Gastroesophageal sphincter (tissue), 4 donors: ENCODE data around the gene PSME2. TPM values are rescaled to one million over a fixed set of nuclear protein-coding genes. Genes with fewer than 3 reads are reported as not detected.

Experiments
- ATAC-seq: fragments of 150-250 bp; one replicate; pipeline ENCODE4 v1.9.1; 2016; ENCODE audit warnings: mild to moderate bottlenecking, moderate library complexity
- H3K27ac ChIP-seq, 4 donors: fragments of 200-600 bp; sonication (generic) in 3 of 4; 1 replicate in 3 of 4; 2 replicates in 1 of 4; pipeline ENCODE4 v1.5.1; 2016 to 2019
- H3K27me3 ChIP-seq: fragments of 200-600 bp; sonication (generic); one replicate; pipeline ENCODE4 v1.5.1; 2019
- H3K36me3 ChIP-seq, 2 donors: fragments of 200-600 bp; sonication (generic); one replicate each; pipeline ENCODE4 v1.5.1; 2019; ENCODE audit warnings: control low read depth in 1 of 2
- H3K4me1 ChIP-seq, 3 donors: fragments of 200-600 bp; sonication (generic); 1 replicate in 2 of 3; 2 replicates in 1 of 3; pipeline ENCODE4 v1.5.1; 2016 to 2019; ENCODE audit warnings: control low read depth in 2 of 3
- H3K4me3 ChIP-seq, 2 donors: fragments of 200-600 bp; sonication (generic); one replicate each; pipeline ENCODE4 v1.5.1; 2019; ENCODE audit warnings: mild to moderate bottlenecking in 1 of 2, moderate library complexity in 1 of 2
- H3K9me3 ChIP-seq, 3 donors: fragments of 200-600 bp; sonication (generic); one replicate each; pipeline ENCODE4 v1.5.1; 2017 to 2019; ENCODE audit warnings: control low read depth in 2 of 3
- CTCF ChIP-seq, 4 experiments: fragments of 200-600 bp in 2 of 4; fragments of 450-650 bp in 2 of 4; sonication (generic) in 1 of 4; IDR thresholded peaks; one replicate each; pipeline ENCODE4 v1.5.1; 2017 to 2019; ENCODE audit warnings: antibody characterized with exemption in 4 of 4, mild to moderate bottlenecking in 2 of 4, moderate library complexity in 2 of 4
- EP300 ChIP-seq: sonication (generic); formaldehyde crosslinking; IDR thresholded peaks from one replicate; pipeline ENCODE4 v1.6.1; 2017; ENCODE audit warnings: antibody characterized with exemption, mild to moderate bottlenecking
- POLR2A ChIP-seq, 2 donors: fragments of 450-650 bp; IDR thresholded peaks; one replicate each; pipeline ENCODE4 v1.6.1; 2017; ENCODE audit warnings: antibody characterized with exemption in 2 of 2, mild to moderate bottlenecking in 2 of 2, moderate library complexity in 1 of 2
- POLR2AphosphoS5 ChIP-seq: sonication (generic); formaldehyde crosslinking; IDR thresholded peaks from one replicate; pipeline ENCODE4 v1.6.1; 2017; ENCODE audit warnings: antibody characterized with exemption
- WGBS, 2 donors: methylation state at CpG; one replicate each; pipeline ENCODE4 v1.1.5; 2018; ENCODE audit warnings: low coverage in 1 of 2; 5-methylcytosine and 5-hydroxymethylcytosine counted together
- total RNA-seq, 4 donors: library from RNA; depleted of rRNA; stranded (reverse); fragments of >200 nt; gene quantifications; one replicate each; pipeline ENCODE4 v1.1.0, GENCODE V29; 2016

PSME2 gene
- total RNA-seq, 4 donors from 2014 or later, result 41.4 to 52.3 (median 42.0) TPM

GRCh38 chr14:24103451-24103850 lies 43.0 kb downstream of the PSME2 start:
- no peak overlapping the region for H3K4me3 ChIP-seq
- 86% methylated on average over 5 of the region's 13 CpGs; no CpG with 5 or more reads in 1 of the 2 donors for WGBS, 2 donors
- H3K36me3 ChIP-seq, result peaks cover 0 to 45% of the 10 kb centered on the region in 2 donors
- peaks cover 0 to 3% (median 0%) of the 10 kb centered on the region in 3 donors for H3K4me1 ChIP-seq
- H3K27ac ChIP-seq, result no peak overlapping the region
- no peak for ATAC-seq
- TF ChIP-seq CTCF (IDR thresholded peaks at IDR 0.05) (no peak), EP300 (no peak), POLR2AphosphoS5 (no peak)
- H3K9me3 ChIP-seq, result no peaks in the 10 kb centered on the region
- H3K27me3 ChIP-seq, result no peaks in the 10 kb centered on the region

- ATAC-seq, result no peak
- no peaks in the 10 kb centered on the region for H3K27me3 ChIP-seq
- no peaks in the 10 kb centered on the region for H3K4me1 ChIP-seq
- H3K4me3 ChIP-seq, result no peak overlapping the region
- no peak overlapping the region for H3K27ac ChIP-seq
- peaks cover 0 to 54% of the 10 kb centered on the region in 2 donors for H3K36me3 ChIP-seq
- TF ChIP-seq EP300 (no peak), POLR2AphosphoS5 (no peak), CTCF (IDR thresholded peaks at IDR 0.05) (no peak), POLR2A (IDR thresholded peaks at IDR 0.05) (no peak)
- 93 to 100% methylated on average over 5 to 6 of the region's 7 CpGs for WGBS, 2 donors
- H3K9me3 ChIP-seq, result no peaks in the 10 kb centered on the region
Measured at GRCh38 chr14:24102357-24103048, 43.9 kb downstream of the PSME2 start.

- H3K4me1 ChIP-seq, result no peaks in the 10 kb centered on the region
- WGBS, 2 donors, result no CpG with 5 or more reads among the region's 3 CpGs
- no peak overlapping the region for H3K4me3 ChIP-seq
- H3K27ac ChIP-seq, result no peak overlapping the region
- H3K36me3 ChIP-seq, result peaks cover 0 to 54% of the 10 kb centered on the region in 2 donors
- ATAC-seq, result no peak
- H3K27me3 ChIP-seq, result no peaks in the 10 kb centered on the region
- TF ChIP-seq EP300 (no peak), POLR2AphosphoS5 (no peak), POLR2A (IDR thresholded peaks at IDR 0.05) (no peak), CTCF (IDR thresholded peaks at IDR 0.05) (no peak)
- no peaks in the 10 kb centered on the region for H3K9me3 ChIP-seq
Measured at GRCh38 chr14:24100982-24101494, 45.4 kb downstream of the PSME2 start.

- H3K36me3 ChIP-seq, result peaks cover 0 to 54% of the 10 kb centered on the region in 2 donors
- H3K4me1 ChIP-seq, result peaks cover 0 to 5% (median 2%) of the 10 kb centered on the region in 3 donors
- H3K4me3 ChIP-seq, result no peak overlapping the region
- no peak for ATAC-seq
- WGBS, 2 donors, result 83 to 100% methylated on average over 1 to 3 of the region's 4 CpGs
- H3K27me3 ChIP-seq, result no peaks in the 10 kb centered on the region
- H3K9me3 ChIP-seq, result no peaks in the 10 kb centered on the region
- no peak for TF ChIP-seq CTCF (IDR thresholded peaks at IDR 0.05)
- TF ChIP-seq POLR2A (IDR thresholded peaks at IDR 0.05), result no peak
- no peak for TF ChIP-seq POLR2AphosphoS5
- H3K27ac ChIP-seq, result no peak overlapping the region
Measured at GRCh38 chr14:24100197-24100981, 46.0 kb downstream of the PSME2 start.
